Subcutaneous adipose tissue (tissue), 4 donors: ENCODE results near the gene KATNIP. TPM values are rescaled to one million over a fixed set of nuclear protein-coding genes. Genes with fewer than 3 reads are reported as not detected.

Source experiments
- total RNA-seq, 4 donors: library from RNA; depleted of rRNA; stranded (reverse); fragments of >200 nt; gene quantifications; one replicate each; pipeline ENCODE4 v1.1.0, GENCODE V29; 2016
- TF ChIP-seq, protein P1 (sequence below): fragments of 450-650 bp; IDR thresholded peaks from one replicate; pipeline ENCODE4 v1.5.1; 2016; ENCODE audit warnings: low read depth, mild to moderate bottlenecking, control low read depth, antibody characterized with exemption, moderate library complexity

KATNIP gene
- total RNA-seq, 4 donors from 2014 or later: 13.0 to 22.9 (median 15.8) TPM

DNA sequence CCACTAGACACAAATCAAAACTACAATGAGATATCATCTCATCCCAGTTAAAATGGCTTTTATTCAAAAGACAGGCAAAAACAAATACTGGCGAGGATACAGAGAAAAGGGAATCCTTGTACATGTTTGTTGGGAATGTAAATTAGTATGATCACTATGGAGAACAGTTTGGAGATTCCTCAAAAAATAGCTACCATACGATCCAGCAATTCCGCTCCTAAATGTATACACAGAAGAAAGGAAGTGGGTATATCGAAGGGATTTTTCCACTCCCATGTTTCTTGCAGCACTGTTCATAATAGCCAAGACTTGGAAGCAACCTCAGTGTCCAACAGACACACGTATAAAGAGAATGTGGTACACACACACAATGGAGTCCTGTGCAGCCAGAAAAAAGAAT, 35.3 kb downstream of the KATNIP start:
- TF ChIP-seq, protein P1, sequence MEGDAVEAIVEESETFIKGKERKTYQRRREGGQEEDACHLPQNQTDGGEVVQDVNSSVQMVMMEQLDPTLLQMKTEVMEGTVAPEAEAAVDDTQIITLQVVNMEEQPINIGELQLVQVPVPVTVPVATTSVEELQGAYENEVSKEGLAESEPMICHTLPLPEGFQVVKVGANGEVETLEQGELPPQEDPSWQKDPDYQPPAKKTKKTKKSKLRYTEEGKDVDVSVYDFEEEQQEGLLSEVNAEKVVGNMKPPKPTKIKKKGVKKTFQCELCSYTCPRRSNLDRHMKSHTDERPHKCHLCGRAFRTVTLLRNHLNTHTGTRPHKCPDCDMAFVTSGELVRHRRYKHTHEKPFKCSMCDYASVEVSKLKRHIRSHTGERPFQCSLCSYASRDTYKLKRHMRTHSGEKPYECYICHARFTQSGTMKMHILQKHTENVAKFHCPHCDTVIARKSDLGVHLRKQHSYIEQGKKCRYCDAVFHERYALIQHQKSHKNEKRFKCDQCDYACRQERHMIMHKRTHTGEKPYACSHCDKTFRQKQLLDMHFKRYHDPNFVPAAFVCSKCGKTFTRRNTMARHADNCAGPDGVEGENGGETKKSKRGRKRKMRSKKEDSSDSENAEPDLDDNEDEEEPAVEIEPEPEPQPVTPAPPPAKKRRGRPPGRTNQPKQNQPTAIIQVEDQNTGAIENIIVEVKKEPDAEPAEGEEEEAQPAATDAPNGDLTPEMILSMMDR: no peak

DNA sequence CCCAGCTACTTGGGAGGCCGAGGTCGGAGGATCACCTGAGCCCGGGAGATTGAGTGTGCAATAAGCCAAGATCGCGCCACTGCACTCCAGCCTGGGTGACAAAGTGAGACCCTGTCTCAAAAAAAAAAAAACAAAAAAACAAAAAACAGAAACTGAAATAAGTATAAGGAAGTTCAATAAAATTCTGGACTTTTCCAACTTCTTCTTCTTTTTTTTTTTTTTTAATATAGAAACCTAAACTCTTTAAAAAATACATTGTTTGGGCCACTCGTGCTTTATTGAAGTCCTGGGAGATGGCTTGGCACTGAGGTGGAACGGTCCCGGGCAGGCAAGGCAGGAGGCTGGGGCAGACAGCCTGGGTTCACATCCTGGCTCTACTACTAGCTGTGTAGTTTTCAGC, 36.8 kb downstream of the KATNIP start:
- TF ChIP-seq, protein P1: no peak

DNA sequence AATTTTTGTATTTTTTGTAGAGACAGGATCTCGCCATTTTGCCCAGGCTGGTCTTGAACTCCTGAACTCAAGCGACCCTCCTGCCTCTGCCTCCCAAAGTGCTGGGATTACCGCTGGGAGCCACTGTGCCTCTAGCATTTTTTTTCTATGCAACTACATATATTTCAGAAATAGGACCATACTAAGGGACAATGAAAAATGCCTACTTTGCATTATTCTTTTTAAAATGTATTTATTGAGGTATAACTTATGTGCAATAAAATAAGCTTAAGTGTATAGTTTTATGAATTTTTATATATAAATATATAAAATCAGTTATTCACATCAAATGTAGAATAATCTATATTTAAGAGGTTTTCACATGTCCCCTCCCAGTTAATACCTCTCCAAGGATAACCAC, 38.1 kb downstream of the KATNIP start:
- TF ChIP-seq, protein P1: no peak

DNA sequence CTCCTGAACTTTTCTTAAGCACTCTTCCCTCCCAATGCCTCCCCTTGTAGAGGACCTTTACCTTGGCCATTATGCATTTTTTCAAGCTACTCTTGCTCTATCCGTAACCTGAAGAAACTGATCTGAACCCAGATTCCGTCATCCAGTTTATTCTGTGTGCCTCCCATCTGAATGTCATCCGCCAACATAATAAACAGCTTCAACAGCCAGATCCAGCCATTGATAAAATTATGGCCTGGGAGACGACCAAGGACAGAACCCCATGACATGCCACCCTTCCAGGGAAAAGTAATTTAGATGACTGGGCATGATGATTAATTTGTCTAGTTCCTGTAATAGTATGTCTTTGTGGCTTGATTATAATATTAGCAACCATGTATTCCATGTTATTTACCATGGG, 41.9 kb downstream of the KATNIP start:
- TF ChIP-seq, protein P1: no peak

DNA sequence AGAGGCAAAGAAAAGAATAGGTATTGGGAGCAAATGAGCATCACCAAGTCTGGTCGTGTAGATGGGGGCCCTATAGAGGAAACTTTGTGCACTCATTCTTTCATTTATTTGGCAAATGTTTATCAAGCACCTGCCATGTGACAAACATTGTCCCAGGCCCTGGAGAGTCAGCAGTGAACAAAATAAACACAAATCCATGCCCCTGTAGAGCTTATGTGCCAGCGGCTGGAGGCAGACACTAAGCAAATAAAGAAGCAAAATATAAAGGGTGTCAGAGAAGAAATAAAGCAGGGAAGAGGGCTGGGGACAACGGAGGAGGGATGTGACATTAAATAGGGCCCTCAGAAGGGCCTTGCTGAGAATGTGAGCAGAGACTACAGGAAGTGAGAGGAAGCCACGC, 45.5 kb downstream of the KATNIP start:
- TF ChIP-seq, protein P1: no peak

- TF ChIP-seq, protein P1: no peak
Measured at GRCh38 chr16:27595993-27596392, 46.0 kb downstream of the KATNIP start.

- TF ChIP-seq, protein P1: no peak
Measured at GRCh38 chr16:27596411-27596810, 46.5 kb downstream of the KATNIP start.
